GM21576 (cell line): ENCODE data around the gene NEK11.
"Not testable (repeated sequence)": the region's sequence is repeated elsewhere in the genome, so short reads cannot be mapped to it uniquely, and the experiment has no call there.

Experiments used
- ATAC-seq: cut with Tn5 transposase; IDR thresholded peaks from one replicate; pipeline ENCODE4 v1.9.1; 2021; ENCODE audit warnings: mild to moderate bottlenecking, moderate library complexity; ENCODE audit not compliant: unreplicated experiment

The NEK11 gene

GRCh38 chr3:131353986-131354385 is 327.3 kb downstream of the NEK11 start:
- ATAC-seq, result no peak

DNA sequence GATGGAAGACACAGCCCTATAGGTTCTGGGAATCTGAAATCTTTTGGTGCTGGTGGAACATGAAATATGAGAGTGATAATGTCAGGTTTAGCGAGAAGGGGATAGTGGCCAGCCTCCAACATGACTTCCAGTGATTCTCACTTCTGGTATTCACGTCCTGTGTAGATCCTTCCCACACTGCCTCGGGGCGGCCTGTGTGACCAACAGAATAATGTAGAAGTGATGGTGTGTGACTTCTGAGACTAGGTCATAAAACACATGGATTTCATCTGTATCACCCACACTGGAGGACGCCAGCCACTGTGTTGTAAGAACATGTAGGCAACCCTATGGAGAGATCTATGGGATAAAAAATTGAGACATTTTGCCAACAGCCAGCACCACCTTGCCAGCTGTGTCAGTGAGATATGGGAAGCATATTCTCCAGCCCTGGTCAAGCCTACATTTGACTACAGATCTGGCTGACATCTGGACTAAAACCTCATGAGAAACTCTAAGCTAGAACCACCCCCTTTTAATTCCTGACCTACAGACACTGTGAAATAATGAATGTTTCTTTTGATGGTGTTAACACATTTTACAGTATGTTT is 329.4 kb downstream of the NEK11 start:
- ATAC-seq, result no peak

GRCh38 chr3:131357275-131357674 is 330.6 kb downstream of the NEK11 start:
- ATAC-seq, result no peak

DNA sequence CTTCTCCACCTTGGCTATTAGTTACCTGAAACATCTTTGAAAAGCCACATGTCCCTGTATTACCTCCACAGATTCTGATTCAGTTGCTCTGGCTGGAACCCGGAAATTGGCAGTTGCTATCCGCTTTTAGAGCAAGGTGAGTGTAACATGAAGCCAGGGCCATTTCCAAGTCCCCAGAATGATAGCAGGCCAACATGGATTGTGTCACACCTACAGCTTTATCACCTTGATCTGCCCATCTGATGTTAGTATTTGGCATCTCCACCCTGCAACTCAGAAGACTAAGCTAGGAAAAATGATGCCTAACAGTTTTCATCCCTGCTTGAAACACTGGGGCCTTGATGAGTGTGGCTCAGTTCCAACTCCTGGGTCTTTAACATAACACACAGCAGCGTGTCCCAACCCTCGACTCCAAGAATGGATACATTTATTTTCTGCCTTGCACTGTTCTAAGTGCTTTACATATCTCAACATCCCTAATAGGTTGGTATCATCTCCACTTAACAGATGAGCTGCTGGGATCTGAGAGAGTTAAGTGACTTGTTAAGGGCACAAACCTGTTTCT is 333.6 kb downstream of the NEK11 start:
- ATAC-seq, result no peak

DNA sequence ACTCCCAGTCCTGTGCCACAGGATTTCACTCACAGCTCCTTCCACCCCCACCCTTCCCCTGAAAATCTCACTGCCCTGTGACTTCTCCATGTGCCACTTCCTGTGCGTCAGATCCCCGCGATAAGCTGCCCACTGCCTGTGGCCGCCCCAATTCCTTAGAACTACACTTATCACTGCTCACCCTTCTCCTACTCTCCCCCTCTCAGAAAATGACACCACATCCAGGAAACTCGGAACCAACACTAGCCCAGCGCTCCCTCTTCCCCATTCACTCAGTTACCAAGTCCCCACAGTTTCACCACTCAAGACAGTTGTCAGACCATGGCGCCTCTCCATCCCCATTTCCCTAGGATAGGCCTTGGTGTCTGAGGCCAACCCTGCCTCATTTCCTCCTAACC is 334.4 kb downstream of the NEK11 start:
- ATAC-seq, result not testable (repeated sequence)

GRCh38 chr3:131361464-131362421 is 335.1 kb downstream of the NEK11 start:
- peak; percentile 69 for ATAC-seq

- no peak for ATAC-seq
Observed at GRCh38 chr3:131363275-131363674, 336.6 kb downstream of the NEK11 start.

- ATAC-seq, result no peak
Observed at GRCh38 chr3:131370935-131371687, 344.4 kb downstream of the NEK11 start.

GRCh38 chr3:131371688-131372066 is 345.0 kb downstream of the NEK11 start:
- ATAC-seq, result no peak

DNA sequence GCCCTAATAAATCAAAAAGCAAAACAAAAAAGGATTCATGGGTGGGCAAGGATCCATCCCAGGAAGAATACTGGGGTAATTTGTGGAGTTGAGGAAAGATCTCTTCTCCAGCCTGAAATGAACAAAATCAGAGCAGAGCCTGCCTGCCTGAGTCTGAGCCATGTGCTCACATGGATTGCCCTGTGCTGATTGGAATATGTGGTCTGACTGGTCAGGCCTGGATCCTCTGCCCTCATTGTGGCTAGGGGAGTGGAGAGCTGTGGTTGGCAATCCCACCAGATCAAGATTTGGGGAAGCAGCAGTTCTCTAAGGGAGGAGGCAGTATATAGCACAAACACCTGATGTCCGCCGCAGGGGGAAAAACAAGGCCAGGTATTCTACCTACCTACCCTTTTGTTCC is 348.1 kb downstream of the NEK11 start:
- ATAC-seq, result no peak

DNA sequence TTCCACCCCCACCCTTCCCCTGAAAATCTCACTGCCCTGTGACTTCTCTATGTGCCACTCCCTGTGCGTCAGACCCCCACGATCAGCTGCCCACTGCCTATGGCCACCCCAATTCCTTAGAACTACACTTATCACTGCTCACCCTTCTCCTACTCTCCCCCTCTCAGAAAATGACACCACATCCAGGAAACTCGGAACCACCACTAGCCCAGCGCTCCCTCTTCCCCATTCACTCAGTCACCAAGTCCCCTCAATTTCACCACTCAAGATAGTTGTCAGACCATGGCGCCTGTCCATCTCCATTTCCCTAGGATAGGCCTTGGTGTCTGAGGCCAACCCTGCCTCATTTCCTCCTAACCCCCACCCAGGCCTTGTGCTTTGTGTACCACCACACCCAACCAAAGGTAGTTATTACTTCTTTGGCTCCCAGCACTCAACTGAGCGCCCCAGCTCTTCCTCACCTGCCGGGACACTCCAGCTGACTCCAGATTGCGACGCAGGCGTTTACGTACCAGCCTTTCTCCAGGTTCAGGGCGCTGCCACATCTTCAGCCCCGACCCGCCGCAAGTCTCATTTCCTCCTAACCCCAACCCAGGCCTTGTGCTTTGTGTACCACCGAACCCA is 354.3 kb downstream of the NEK11 start:
- not testable (repeated sequence) for ATAC-seq

GRCh38 chr3:131381445-131382291 is 355.0 kb downstream of the NEK11 start, which contains the start of gene NUDT16:
TSS of gene NUDT16 (plus strand) at chr3:131381774. CDS start at chr3:131381805, 31 bp downstream.
- peak; percentile 98 for ATAC-seq

DNA sequence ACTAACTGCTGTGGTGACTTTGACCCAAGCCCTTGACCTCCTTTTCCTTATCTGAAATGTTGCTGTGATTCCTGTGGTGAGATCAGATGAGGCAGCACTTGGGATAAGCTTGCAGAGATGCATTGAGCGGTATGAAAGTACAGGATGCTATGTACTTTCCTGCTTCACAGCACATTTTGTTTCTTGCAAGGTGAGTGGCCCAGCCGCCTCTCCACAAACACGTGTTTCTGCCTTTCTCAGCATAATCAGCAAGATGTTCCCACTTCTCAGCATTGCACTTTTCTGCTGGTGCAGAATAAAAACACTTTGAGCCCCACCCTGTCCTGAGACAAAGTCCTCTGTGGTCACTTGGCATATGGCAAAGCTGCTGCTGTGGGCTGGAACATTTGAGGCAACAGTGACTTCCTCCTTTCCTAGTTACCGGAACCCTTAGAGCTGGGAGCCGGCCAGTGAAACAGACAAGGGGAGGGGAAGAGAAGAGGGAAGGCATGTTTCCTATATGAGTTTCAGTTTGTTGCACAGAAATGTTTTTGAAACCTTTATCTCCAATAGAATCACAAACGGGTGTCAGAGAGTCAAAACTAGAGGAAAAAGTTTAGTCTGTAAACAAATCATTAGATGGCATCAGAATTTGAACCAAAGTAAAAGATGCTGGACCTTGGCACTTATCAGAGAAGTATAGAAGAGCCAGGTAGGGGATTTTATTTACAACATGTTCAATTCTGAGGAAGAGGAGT is 359.9 kb downstream of the NEK11 start:
- ATAC-seq, result no peak

GRCh38 chr3:131387796-131388489 is 361.3 kb downstream of the NEK11 start:
- ATAC-seq, result no peak

GRCh38 chr3:131388490-131388799 is 361.8 kb downstream of the NEK11 start:
- ATAC-seq, result no peak

GRCh38 chr3:131390331-131390730 is 363.7 kb downstream of the NEK11 start:
- no peak for ATAC-seq

DNA sequence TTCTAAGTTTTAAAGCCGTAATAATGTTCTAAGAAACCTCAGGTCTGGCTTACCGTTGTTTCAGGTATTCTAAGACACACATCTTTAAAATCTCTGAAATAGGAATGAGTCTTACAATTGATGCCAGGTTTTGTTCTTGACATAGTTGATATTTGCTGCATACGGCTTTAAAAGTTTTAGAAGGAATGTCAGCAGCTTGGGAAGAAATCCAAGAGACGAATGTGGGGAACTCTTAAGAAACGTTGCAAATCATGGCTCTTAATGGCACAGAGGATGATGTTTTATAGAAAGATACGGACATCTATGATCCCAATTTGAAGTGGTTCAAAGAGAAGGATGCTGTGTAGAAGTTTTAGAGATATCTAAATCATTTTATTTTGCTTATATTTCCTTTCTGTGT is 366.4 kb downstream of the NEK11 start:
- no peak for ATAC-seq

- ATAC-seq, result no peak
Observed at GRCh38 chr3:131393868-131394267, 367.2 kb downstream of the NEK11 start.

DNA sequence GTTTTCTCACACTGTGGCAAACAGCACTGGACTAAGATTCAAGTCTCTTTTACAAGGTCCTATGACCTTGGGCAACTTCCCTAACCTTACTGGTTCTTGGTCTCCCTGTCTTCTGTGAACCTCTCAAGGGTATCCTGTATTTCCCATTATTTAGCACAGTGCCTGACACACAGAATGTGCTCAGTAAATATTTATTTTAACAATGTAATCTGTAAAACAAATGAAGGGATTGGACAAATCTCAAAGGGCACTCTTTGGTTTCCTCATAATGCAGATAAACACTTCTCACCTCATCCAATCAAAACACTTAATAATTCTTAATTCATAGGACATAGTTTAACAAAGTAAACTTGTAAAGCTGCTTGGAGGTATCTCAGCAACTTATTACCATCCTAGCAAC is 367.7 kb downstream of the NEK11 start:
- no peak for ATAC-seq
